Measurements from ENCODE around the gene SCUBE3. TPM values are rescaled to one million over a fixed set of nuclear protein-coding genes. Genes with fewer than 3 reads are reported as not detected.

Gene SCUBE3
- total and polyA plus RNA-seq, 9 of the 15 experiments (the other 6 are each of a cell fraction or from before 2014, with no cell fraction given) = 0.01 to 0.11 TPM; not detected in 7

- TF ChIP-seq IRF9 (tag; IDR thresholded peaks at IDR 0.05) (no peak), HDGF (IDR thresholded peaks at IDR 0.05) (no peak)
Measured at GRCh38 chr6:35240838-35241801, 27.4 kb downstream of the SCUBE3 start (continued).

DNA sequence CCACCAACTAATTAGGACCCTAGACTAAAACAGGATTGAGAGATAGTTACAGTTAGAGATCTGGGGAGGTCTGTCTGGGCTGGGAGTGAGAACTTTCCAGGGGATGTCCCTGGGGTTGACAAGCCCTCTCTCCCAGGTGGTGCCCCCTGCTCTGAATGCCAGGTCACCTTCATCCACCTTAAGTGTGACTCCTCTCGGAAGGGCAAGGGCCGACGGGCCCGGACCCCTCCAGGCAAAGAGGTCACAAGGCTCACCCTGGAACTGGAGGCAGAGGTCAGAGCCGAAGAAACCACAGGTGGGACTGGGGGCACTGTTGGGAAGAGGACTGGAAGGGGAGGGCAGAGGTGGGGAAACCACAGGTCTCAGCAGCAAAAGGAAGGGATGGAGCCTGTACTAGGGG lies 28.7 kb downstream of the SCUBE3 start:
- TF ChIP-seq ILF3 (IDR thresholded peaks at IDR 0.05; ENCODE audit: borderline replicate concordance) = no peak
- no peak for TF ChIP-seq CBX5 (IDR thresholded peaks at IDR 0.05; ENCODE audit: borderline replicate concordance, low read depth)
- BruUV-seq (replicated peaks) = no TSS peak
- peaks cover 2 to 8% of the 10 kb centered on the region in 2 experiments; a peak in 3 of 5 replicates for H3K4me1 ChIP-seq (replicated peaks in 1 of 2; ENCODE audit: control insufficient read depth in 2 of 2, insufficient read depth in 2 of 2, low read length in 2 of 2)
- H3K4me2 ChIP-seq (ENCODE audit: insufficient read depth, low read length) = no peak overlapping the region
- H3K79me2 ChIP-seq (ENCODE audit: control insufficient read depth, insufficient read depth, low read length) = no peaks in the 10 kb centered on the region
- peaks cover 22% of the 10 kb centered on the region; the same call in 2 of the 3 replicates for H3K36me3 ChIP-seq (ENCODE audit: control insufficient read depth, insufficient read depth, low read length)
- H3K9me3 ChIP-seq (replicated peaks; ENCODE audit: control insufficient read depth, insufficient read depth, low read depth, low read length) = no peaks in the 10 kb centered on the region
- 59% methylated on average over 3 of the region's 5 CpGs for WGBS (ENCODE audit: insufficient coverage, low coverage, missing lambda C conversion rate)
- FAIRE-seq = no peak
- H3K9me1 ChIP-seq (ENCODE audit: control insufficient read depth, insufficient read depth, low read length) = no peaks in the 10 kb centered on the region
- ATAC-seq = no peak
- in situ Hi-C loops (cut with MboI) = loop anchor here (5.0 kb wide), 1 partner anchor 255 kb away; no protein-coding TSS in a partner anchor
- H3K27me3 ChIP-seq (ENCODE audit: control insufficient read depth in 2 of 2, insufficient read depth in 2 of 2, low read length in 2 of 2) = no peaks in the 10 kb centered on the region
- CTCF ChIA-PET (ENCODE audit: low intra/inter-chr PET ratio) = interaction anchor here (1.2 to 2.3 kb wide), 2 partner anchors 97 to 255 kb away, joined by 4 to 13 read pairs; no protein-coding TSS in a partner anchor
- no peak overlapping the region for H2AFZ ChIP-seq (ENCODE audit: low read depth, low read length)
- POLR2A ChIA-PET = no interaction called here
- no peak for DNase-seq (ENCODE audit: extremely low read depth in 1 of 4, low spot score in 3 of 4)
- H4K20me1 ChIP-seq (replicated peaks; ENCODE audit: control insufficient read depth, insufficient read depth, low read length) = peaks cover 9% of the 10 kb centered on the region
- no peak overlapping the region for H3K4me3 ChIP-seq
- H3K27ac ChIP-seq (ENCODE audit: extremely low read depth, low read depth, low read length) = no peak overlapping the region
- intact Hi-C loops (cut with micrococcal nuclease) = no loop called here
- H3K9ac ChIP-seq (ENCODE audit: insufficient read depth in 1 of 2, low read depth in 2 of 2, low read length in 2 of 2) = peak overlapping the region in 1 of 2 experiments; percentile 63; a peak in 1 of 4 replicates
